ENCODE results near the gene GNB1L.
A peak's percentile ranks its signal among the peaks of the same experiment; 100 is the strongest.

Gene GNB1L

DNA sequence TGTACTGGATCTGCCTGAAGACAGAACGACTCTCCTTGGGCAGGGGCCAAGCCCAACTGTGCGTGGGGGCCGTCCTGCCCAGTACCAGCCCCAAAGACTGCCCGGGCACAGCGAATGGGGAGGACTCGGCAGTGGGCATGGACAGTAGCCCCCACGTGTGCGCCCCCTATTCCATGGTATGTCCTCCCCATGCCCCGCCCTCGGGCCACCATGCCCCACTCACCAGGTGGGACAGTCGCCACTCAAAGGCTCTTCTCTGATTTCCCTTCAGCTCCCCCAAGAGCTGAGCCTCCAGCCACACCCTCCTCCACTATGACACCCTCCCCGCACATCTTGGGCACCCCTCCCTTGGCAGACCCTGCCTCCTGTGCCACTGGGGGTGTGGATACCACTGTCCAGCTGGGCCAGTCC is 43.5 kb downstream of the GNB1L start:
- DNase-seq (ENCODE audit: low read depth, low spot score): no peak
- H3K4me3 ChIP-seq (ENCODE audit: low read depth, low read length): no peak overlapping the region
- POLR2A ChIA-PET: no interaction called here
- CTCF ChIA-PET: interaction anchor here (1.0 to 2.6 kb wide), 4 partner anchors 8 to 81 kb away, joined by 3 to 15 read pairs (median 4); no protein-coding TSS in a partner anchor
- TF ChIP-seq, protein P1, sequence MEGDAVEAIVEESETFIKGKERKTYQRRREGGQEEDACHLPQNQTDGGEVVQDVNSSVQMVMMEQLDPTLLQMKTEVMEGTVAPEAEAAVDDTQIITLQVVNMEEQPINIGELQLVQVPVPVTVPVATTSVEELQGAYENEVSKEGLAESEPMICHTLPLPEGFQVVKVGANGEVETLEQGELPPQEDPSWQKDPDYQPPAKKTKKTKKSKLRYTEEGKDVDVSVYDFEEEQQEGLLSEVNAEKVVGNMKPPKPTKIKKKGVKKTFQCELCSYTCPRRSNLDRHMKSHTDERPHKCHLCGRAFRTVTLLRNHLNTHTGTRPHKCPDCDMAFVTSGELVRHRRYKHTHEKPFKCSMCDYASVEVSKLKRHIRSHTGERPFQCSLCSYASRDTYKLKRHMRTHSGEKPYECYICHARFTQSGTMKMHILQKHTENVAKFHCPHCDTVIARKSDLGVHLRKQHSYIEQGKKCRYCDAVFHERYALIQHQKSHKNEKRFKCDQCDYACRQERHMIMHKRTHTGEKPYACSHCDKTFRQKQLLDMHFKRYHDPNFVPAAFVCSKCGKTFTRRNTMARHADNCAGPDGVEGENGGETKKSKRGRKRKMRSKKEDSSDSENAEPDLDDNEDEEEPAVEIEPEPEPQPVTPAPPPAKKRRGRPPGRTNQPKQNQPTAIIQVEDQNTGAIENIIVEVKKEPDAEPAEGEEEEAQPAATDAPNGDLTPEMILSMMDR (IDR thresholded peaks at IDR 0.05; ENCODE audit: insufficient read depth, low read length, missing control alignments): no peak

GRCh38 chr22:19810381-19811201 is 44.1 kb downstream of the GNB1L start:
- DNase-seq (ENCODE audit: low read depth, low spot score): peak; percentile 63
- POLR2A ChIA-PET: interaction anchor here (1.0 kb wide), 1 partner anchor 90 kb away, joined by 4 read pairs; no protein-coding TSS in a partner anchor
- CTCF ChIA-PET: interaction anchor here (1.0 to 2.6 kb wide), 4 partner anchors 9 to 80 kb away, joined by 3 to 15 read pairs (median 4); no protein-coding TSS in a partner anchor
- H3K4me3 ChIP-seq (ENCODE audit: low read depth, low read length): no peak overlapping the region
- TF ChIP-seq, protein P1 (IDR thresholded peaks at IDR 0.05; ENCODE audit: insufficient read depth, low read length, missing control alignments): peak; percentile 19

DNA sequence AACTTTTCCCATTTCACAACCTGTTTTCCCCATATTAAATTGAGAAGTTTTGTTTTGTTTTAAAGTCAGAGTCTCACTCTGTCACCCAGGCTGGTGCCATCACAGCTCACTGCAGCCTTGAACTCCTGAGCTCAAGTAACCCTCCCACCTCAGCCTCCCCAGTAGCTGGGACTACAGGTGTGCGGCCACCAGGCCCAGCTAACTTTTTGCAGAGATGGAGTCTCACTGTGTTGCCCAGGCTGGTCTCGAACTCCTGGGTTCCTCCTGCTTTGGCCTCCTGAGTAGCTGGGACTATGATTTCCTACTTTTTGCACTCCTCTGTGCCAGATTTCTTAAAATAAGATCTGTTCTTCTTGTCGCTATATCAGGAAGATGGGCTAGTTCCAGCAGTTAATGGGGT is 44.9 kb downstream of the GNB1L start:
- ChIA-PET POLR2A (interaction anchor here (1.0 kb wide), 1 partner anchor 91 kb away, joined by 4 read pairs; no protein-coding TSS in a partner anchor), CTCF (interaction anchor here (1.2 kb wide), 1 partner anchor 9 kb away, joined by 5 read pairs; no protein-coding TSS in a partner anchor)
- no peak overlapping the region for H3K4me3 ChIP-seq (ENCODE audit: low read depth, low read length)
- TF ChIP-seq, protein P1 (IDR thresholded peaks at IDR 0.05; ENCODE audit: insufficient read depth, low read length, missing control alignments): no peak
- DNase-seq (ENCODE audit: low read depth, low spot score): no peak

DNA sequence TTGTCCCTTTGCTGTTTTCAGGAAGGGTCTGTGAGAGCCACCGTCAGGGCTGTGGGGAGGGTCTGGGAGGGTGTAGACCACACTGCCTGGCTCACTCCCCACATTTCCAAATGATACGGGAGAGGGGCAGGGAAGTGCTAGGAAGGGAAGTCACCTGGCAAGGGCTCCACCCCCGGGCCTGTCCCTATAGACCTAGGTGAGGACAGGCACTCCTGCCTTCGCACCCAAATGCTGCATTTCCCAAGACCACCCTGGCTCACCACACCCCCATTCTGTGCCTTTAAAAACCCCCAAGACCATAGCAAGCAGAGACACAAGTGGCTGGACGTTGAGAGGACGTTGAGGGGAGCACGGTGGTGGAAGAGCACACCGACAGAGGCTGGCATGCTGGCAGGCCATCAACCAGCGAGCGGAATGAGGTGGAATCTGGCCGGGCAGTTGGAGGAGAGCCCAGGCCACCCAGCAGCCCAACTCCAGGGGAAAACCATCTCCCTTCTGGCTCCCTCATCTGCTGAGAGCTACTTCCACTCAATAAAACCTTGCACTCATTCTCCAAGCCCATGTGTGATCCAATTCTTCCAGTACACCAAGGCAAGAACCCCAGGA is 45.7 kb downstream of the GNB1L start:
- ChIA-PET CTCF (interaction anchor here (1.2 kb wide), 1 partner anchor 9 kb away, joined by 5 read pairs; no protein-coding TSS in a partner anchor), POLR2A (no interaction called here)
- TF ChIP-seq, protein P1 (IDR thresholded peaks at IDR 0.05; ENCODE audit: insufficient read depth, low read length, missing control alignments): no peak
- DNase-seq (ENCODE audit: low read depth, low spot score): no peak
- H3K4me3 ChIP-seq (ENCODE audit: low read depth, low read length): no peak overlapping the region

DNA sequence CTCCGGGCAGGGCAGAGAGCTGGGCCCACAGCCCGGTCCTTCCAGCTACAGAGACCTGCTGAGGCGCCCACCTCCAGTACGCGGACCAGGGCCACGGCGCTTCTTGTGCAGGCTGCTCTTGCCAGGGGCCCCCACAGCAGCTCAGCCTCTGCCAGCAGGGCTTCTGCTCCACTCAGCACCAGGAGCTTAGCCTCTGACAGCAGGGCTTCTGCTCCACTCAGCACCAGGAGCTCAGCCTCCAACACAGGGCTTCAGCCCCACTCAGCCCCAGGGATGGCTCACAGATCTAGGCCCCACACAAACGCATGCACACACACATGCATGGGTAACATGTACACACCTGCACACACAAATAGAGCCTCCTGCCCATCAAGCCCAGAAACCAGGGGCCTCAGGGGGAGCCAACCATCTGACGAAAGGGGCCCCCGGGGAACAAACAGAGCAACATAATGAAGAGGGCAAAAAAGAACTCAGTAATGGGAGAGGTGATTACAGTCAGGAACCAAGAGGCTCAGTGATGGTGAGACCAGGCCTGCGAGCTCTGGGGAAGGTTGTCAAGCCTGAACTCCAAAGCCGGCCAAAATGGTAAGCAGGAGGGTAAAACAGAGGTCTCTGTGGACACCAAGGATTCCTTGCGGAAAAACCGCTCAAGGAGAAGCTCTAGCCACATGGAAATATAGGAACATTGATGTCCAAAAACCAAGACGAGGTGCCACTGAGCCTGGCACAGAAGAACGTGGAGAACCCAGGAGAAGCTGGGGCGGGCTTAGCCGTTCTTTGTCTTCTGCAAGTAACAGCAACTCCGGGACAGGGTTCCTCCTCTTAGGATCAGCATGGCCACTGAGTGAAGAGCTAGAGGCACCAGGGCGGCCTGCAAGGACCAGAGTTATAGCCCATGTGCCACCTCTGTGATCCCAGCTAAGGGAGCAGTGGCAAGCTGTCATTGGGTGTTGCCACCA is 46.5 kb downstream of the GNB1L start:
- no peak for DNase-seq (ENCODE audit: low read depth, low spot score)
- ChIA-PET CTCF (no interaction called here), POLR2A (no interaction called here)
- TF ChIP-seq, protein P1 (IDR thresholded peaks at IDR 0.05; ENCODE audit: insufficient read depth, low read length, missing control alignments): no peak
- H3K4me3 ChIP-seq (ENCODE audit: low read depth, low read length): no peak overlapping the region
